NCI-H2196 treated with DMSO at 0.1 percent for 48 hours (cell line): ENCODE data around the gene FAM149A.

Experiments used
- DNase-seq: peaks from one replicate; lab custom pipeline; 2025; ENCODE audit not compliant: unreplicated experiment; lab: John Stamatoyannopoulos, UW

Gene FAM149A

DNA sequence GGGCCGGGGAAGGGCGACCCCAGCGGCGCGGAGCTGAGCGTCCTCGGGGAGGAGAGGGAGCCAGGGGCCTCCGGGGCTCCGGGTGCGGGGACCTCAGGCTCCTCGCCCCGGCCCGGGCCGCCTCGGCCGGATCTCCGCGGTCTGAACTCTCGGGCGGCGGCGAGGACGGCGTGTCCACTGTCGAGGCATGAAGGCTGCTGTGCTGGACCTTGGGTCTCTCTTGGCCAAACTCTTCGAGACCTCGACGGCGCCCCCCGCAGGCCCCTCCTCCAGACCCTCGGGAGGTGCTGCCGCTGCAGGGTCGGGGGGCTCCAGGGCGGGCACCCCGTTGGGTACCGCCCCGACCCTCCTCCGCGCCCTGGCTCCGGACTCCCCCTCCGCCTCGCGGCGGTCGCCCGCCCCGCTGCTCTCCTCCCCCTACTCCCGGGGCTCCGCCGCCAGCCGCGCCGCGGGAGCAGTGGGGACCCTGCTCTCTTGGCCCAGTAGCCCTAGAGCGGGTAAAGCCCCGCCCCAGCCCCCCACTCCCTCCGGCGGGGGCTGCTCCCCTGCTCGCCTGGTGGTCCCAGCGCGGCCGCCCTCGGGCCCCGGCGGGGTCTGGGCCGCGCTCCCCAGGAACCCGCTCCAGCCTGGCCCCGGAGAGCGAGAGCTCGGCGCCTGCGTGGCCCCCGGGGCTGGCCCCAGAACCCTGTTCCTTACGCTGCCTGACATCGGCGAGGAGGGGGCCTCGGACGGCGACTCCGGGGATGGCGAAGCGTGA lies 564 bp downstream of the FAM149A start:
- DNase-seq, result no peak

DNA sequence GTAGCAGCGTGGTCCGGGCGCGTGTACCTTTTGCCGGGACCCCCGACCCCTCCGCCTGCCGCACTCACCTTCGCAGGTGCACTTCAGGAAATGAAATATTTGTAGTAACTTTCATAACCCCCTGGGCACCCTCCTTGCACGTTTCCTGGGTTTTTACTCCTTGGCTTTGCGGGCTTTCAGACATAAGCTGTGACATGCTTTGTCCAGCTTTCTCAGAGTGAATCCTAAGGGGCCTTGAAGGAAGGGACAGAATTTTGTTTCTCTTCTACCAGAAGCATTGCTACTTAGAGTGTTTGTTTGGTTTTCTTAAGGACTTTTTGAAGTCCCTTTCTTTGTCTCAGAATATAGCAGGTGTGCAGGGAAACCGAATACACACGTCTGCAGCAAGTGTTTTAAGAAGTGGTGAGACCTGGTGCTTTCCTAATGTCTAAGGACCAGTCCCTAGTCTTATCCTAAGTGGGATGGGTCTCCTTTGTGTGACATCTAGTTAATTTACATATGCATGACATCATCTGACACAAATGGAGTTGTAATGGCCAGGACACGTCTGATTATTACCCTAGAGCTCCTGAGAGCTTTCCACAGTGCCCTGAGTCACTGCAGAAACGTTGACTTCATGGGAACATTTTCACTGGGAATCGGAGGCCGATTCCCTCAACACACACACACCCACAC lies 1.3 kb downstream of the FAM149A start:
- DNase-seq, result no peak

DNA sequence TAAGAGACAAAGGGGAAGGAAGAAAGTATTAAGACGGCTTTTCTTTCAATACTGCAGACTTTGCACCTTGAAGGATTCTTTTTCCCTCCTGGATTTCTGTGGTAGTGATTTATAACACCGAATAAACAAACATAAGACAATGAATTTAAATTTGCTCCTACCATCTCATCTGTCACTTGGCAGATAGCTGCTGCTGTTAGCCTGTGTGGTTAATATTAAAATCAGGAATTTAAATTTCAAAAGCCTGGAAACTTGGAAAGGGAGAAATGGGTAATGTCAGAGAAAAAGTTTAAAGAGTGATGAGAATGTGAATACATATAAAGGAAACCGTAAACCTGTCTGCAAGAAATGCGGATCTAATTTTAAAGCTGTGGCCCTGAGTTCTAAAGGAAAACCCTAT lies 3.4 kb downstream of the FAM149A start:
- no peak for DNase-seq

DNA sequence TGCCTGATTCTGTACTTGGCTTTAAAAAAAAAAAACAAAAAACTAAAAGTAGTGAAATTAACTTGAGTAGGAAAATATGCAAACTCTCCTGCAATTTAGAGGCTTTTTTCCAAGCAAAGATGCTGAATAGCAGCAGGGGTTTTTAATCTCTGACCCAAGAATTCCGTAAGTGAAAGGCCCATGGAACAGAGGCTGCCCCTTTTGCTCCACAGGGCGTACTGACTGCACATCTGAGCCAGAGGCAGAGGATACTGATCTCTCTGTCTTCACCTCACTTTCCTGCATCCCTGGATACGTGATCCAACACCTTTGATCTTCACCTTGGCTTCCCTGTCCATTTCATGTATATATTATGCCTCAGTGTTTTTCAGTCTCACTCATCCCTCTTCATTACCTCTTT lies 3.9 kb downstream of the FAM149A start:
- DNase-seq, result no peak

DNA sequence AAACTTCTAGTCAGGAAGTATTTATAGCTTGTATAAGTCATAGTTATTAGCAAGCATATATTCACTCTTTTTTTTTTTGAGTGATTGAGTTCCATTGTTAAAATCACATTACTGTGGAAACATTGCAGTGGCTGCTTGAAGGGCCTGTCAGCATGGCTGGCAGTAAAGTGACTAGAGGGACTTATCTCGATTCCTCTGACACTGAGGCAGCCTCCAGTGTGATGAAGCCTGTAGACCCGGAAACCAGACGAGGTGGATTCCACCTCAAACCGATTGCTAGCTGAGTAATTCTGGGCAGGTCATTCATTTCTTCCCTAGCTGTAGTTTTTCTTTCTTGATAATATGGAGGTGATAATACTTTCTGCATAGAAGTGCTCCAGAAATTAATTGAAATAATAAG lies 4.7 kb downstream of the FAM149A start:
- DNase-seq, result no peak

DNA sequence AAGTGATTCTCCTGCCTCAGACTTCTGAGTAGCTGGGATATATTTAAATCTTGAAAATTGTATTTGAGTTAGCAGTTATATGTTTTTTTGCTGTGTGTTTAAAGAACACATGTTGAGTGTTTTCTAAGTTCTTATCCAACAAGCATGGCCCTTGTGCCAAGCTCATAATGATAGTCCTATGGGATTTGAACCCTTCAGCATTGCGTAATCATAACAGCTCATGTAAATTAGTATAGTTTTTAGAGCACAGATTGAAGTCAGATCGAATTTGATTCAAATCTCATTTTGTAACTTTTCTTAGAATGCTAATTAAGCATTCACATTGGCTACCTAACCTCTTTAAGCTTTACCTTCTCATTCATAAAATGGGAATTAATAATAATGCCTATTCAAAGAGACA lies 12.2 kb downstream of the FAM149A start:
- DNase-seq, result no peak

DNA sequence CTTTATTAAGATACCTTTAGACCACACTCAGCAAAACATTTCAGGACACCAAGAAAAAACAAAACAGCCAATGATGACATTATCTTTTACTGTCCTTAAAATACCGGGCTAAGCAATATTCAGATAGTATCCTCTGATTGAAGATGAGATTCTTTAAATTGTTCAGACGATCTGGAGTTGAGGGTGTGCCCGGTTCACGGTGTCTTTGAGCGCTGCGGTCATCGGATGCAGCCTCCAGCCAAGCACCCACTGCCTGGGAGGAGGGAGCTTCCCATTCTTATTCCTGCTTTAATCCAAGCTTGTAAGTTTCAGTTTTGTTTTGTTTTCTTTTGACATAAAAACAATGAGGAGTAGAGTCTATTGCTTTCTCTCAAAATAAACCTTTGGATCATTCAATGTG lies 14.1 kb downstream of the FAM149A start:
- no peak for DNase-seq

DNA sequence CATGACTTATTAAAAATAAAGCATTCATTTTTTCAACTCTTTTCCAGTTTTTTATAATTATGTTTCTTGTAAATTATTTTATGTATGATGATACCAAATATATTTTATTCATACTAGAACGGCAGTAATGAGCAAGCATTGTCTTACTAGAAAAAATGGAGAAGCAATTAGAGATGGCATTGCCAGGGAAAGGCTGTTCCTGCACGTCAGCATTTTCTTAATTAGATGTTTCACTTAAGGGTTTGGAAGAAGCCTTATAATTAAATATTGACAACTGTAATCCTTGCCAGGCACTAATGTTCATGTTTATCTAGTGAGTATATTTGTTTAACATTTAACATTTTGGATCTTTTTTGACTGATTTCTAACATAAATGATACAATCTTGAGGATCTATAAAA lies 16.6 kb downstream of the FAM149A start:
- DNase-seq, result no peak

DNA sequence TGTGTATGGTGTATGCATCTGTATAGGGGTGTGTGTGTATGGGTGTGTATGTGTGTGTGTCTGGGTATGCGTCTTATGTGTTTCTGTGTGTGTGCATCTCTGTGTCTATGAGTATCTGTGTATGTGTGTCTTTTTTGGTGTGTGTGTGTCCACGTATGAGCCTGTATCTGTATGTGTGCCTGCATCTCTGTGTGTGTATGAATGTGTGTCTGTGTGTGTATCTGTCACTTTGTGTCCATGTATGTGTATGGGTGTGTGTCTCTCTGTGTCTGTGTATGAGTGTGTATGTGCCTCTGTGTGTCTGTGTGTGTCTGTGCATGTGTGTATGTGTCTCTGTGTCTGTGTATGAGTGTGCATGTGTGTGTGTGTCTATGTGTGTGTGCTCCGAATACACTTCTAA lies 24.3 kb downstream of the FAM149A start:
- DNase-seq, result no peak

DNA sequence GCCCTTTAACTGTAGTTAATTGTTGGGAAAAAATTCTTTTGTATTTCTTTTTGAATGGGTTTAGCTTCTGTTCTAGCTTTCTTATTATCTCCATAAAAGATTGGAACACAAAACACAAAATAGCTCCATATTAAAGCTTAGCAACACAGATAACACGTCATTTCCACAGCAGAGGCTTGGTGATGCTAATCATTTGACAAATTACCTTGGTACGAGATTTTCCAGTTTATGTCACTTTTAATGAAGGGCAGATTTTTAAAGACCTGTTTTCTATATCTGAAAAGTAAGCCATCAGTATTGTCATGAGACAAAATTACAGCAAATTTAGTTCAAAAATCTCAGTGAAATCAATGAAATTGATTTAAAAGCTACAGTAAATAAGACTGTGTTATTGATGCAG lies 27.4 kb downstream of the FAM149A start:
- no peak for DNase-seq

DNA sequence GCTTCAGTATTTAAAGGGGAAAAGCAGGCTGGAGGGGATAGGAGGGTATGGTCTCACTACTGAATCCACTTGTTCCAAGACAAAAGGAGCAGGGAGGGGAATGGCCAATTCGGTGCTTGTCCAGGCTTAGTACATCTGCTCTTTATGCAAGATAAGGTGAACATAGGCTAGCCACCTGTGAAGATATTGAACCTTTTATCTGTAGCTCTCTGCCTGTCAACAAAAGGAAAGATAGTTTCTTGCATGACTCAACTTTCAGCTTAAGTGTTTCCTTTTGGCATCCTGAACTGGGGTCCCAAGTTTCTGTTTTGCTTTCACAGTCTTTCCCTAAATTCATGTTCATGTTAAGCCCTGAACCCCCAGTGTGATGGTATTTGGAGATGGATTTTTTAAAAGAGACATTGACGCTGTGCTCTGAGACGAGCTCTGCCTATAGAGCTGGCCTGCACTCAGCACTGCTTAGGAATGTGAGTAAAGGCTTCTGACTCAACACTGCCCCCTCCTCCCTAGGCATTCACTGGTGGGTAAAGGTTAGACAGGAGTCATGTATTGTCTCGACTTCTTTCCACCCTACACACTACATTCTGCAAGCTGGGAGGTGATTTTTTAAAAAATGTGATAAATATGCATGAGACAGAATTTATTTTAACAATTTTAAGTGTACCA lies 28.2 kb downstream of the FAM149A start:
- DNase-seq, result no peak

DNA sequence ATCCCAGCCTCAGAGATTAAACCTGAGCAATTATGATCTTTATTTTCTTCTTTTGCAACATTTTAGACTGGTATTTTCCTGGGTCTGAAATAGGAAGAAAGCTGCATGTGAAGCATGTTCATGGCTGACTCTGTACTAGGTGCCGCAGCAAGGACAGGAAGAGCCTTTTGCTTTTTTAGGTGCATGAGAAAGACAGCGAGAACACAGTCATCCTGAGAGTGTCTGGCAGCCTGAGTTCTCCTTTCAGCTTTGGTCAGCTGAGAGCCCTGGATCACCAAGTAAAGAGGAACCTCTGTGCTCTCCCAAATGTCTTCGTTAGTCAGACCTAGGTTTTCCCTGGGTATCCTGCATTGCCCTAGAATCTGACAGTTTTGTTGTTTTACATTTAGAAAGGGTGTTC lies 29.8 kb downstream of the FAM149A start:
- DNase-seq, result no peak

DNA sequence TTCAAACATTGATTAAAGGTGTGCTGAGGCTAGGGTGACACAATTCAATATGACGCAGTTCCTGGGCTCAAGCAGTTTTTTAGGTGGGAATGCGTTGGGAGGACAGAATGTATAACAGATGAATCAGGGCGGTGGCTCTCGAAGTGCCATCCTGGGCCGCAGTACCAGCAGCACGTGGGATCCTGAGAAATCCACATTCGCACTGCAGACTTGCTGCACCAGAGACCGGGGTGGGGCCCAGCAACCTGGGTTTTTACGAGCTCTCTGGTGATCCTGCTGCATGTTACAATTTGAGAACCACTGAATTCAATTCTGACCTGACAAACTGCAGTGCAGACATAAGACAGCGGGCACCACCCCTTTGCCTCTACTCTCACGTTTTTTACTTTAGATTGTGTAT lies 30.4 kb downstream of the FAM149A start:
- no peak for DNase-seq

DNA sequence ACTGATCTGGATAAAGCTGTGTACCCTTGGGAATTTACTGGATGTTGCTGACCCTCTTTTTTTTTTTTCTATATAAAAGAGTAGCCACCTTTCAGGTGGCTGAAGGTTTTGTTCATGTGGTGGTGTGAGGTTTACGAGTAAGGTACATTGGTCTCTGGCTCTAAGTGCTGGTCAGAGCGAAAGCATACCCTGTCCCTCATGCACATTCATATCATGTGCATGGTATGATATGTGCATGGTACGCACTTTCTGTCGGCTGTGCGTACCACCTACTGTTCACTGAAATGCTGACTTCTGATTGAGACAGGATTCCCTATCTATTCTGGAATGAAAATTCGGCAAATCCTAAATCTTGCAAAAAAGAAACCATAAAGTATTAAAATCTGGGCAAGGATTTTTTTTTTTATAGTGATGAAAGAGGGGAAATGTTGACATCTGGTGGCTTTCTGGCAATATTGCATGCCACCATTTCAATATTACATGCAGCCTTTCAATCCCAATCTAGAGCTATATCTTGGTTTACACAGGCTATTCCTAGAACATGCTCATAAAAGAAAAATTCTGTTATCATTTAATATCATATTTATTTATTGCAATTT lies 32.8 kb downstream of the FAM149A start:
- DNase-seq, result no peak

DNA sequence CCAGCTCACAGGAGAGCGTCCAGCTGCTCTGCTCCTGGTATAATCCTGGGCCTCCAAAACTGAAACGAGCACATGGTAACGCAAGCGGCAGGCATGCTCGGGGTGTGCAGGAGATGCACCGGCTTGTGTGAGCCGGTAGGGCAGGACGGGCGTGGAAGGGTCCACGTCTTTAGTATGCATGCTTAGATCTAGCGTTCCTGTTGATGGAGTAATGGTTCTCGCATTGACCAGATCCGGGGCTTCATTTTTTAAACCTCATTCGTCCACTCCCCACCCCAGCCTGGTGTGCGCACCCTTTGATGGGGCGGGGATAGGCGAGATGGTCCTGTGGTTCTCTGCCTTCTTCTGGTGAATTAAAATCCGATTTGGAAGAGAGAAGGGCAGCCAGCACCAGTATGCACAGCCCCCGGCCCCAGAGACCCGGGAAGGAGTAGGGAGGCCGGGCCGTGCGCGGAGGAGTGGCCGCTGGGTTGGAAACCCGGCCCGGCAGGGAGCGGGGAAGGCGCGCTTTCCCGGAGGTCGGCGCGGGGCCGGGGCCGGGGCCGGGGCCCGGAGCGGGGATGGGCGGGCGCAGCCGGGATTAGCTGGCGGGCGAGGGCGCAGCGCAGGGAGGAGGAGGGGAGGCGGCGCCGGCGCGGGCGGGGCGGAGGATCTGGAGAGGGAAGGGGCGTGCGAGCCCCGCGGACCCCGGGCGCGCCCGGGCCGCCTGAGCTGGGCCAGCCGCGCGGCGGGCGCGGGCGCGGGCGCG lies 39.9 kb downstream of the FAM149A start:
- no peak for DNase-seq

DNA sequence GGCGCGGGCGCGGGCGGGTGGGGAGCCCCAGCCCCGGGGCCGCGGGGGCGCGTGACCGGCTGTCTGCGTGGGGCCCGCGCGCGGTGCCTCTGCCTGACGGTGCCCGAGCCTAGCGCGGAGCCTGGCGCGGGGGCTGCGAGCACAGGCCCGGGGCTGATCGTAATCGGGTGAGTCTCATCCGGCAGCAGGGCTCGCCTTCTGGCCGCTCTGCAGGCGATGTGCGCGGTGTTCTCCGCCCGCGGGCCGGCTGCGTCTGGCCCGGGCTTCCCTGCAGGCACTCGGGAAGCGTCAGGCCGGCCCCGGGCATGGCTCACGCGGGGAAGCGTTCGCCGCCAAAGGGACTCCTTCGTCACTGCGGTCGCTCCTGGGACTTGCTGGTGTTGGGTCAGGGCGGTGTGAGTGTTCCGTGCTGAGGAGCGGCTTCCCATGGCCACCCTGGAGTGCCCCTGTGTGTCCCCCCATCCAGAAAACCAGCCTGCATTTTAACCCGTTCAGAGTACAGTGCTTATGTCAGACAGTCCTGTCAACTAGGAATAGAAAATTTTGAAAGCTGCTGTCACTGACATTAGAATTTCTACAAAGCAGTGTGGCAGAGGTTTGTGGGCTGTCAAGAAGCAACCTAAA lies 40.6 kb downstream of the FAM149A start:
- DNase-seq, result no peak

DNA sequence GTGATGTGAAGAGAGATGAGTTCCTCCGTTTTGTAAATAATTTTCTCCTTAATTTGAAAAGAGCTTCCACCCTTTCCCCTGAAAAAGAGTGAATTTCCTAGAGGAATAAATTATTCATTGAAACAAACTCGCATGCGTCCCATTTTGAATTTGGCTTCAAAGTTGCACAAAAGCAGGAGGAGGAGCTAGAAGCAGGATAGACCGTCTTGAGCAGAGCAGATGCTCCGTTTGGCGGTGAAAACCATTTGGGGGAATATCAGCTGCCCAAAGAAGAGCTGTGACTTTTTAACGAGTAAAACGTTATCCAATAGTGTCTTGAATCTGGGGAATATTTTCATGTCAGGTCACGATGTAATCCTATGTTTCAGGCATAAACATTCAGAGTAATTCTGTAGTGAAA lies 42.0 kb downstream of the FAM149A start:
- no peak for DNase-seq

DNA sequence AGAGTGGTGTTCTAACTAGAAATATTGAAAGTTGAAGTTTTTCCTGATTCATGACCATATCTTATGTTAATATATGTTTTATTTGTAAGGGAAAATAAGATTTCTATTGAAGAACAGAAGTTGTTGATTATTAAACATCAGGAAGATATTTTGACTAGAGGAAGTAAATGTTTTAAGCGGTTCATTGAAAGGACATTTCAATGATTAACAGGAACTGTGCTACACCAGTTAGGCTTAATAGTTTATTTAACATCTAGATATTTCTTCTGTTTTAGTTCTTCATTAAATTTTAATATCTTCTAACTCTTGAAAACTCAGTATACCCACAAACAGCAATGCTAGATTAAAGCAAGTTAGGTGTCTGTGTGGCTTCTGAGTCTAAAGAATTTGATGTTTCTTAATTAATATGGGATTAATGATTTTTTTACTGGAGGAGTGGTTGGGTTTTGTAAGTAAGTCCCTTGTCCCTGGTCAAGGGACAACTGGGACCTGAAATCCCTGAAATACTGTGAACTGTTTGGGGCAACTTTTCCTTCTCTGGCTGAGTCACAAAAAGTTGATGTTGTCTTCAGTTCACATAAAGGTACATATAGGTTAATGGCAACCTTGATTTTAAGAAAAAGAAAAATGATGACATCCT lies 44.0 kb downstream of the FAM149A start:
- DNase-seq, result no peak

DNA sequence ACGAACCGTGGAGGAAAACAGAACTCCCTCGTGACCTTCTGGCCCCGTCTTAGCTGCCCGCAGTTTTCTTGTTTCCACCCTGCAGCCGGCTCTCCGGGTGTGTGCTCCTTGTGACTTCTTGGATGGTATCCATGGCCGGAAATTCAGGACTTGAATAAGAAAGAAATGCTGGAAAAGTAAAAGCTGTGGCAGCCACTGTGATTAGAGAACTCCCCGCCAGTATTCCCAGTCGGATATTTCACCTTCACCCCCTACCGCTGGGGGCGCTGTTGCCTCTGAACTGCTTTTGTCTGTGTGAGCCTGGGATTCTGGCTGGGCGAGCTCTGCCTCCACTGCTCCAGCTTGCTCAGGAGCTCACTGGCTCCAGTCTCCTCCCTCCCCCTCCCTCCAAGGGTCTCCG lies 45.4 kb downstream of the FAM149A start:
- DNase-seq, result no peak

DNA sequence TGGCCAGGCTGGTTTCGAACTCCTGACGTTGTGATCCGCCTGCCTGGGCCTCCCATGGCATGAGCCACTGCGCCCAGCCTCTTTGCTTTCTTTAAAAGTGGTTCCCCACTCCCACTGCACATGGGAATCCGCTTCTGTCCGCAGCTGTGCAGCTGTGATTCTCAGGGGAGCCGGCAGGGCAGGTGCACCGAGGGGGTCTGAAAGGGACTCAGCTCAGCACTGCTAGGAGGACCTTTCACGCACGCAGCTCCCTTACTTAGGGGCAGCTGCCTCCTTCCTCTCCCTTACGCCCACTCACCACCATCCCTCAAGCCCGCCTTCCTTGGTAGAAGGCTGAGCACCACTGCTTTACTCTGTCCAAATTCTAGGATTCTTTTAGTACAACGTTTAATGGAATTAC lies 46.4 kb downstream of the FAM149A start:
- DNase-seq, result no peak
